GM18508 (cell line): Measurements from ENCODE around the gene MAGEB5.
"Not testable (repeated sequence)": the region's sequence is repeated elsewhere in the genome, so short reads cannot be mapped to it uniquely, and the experiment has no call there.

ENCODE experiments used
- ATAC-seq: cut with Tn5 transposase; IDR thresholded peaks from one replicate; pipeline ENCODE4 v1.9.1; 2021; ENCODE audit warnings: moderate number of reproducible peaks; ENCODE audit not compliant: insufficient read depth, unreplicated experiment

The MAGEB5 gene

GRCh38 chrX:26215869-26216268 is at the start of gene MAGEB5:
Gene MAGEB5 (plus strand): TSS chrX:26216169. CDS start chrX:26217302, 1,133 bp downstream.
- no peak for ATAC-seq

- no peak for ATAC-seq
These were observed 23.8 kb upstream of the MAGEB5 start, which contains the start of gene MAGEB6 for GRCh38 chrX:26192204-26192603. Gene MAGEB6 (plus strand): TSS chrX:26192440. CDS start chrX:26193847, 1,407 bp downstream.

GRCh38 chrX:26203561-26203960 is 12.4 kb upstream of the MAGEB5 start:
- no peak for ATAC-seq

GRCh38 chrX:26204717-26205116 is 11.3 kb upstream of the MAGEB5 start:
- not testable (repeated sequence) for ATAC-seq

- no peak for ATAC-seq
These were observed 8.0 kb upstream of the MAGEB5 start for GRCh38 chrX:26208012-26208411.

- no peak for ATAC-seq
These were observed 3.4 kb downstream of the MAGEB5 start for GRCh38 chrX:26219351-26219750.

GRCh38 chrX:26234177-26234576 is 18.2 kb downstream of the MAGEB5 start:
- no peak for ATAC-seq

GRCh38 chrX:26253526-26253925 is 37.6 kb downstream of the MAGEB5 start:
- ATAC-seq = no peak

- ATAC-seq = no peak
These were observed 38.5 kb downstream of the MAGEB5 start for GRCh38 chrX:26254436-26254835.

- no peak for ATAC-seq
These were observed 46.2 kb downstream of the MAGEB5 start for GRCh38 chrX:26262121-26262523.
